Measurements from ENCODE around the gene ACTRT1.

ACTRT1 gene

DNA sequence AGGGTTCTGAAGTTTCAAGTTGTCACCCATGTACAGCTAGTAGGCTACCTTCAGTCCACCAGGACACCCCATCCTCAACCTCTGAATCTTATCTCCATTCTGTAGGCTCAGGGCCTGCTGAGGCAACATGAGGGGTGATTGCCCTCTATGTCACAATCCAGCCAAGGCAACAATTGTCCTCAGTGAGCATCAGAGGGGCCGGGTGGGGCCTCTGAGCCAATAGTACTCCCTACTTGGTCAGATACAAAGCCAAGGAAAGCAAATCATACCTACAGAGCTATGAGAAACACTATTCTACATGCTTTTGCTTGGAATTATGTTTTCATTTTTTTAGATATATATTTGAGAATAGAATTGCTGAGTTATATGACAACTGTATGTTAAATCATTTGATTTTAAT, at the start of gene ACTRT1:
Gene ACTRT1, minus strand, starts transcription at position 101 of the 400 bp plus-strand sequence. CDS start 197 bp downstream, outside the sequence.
- no peak for FAIRE-seq
- DNase-seq (ENCODE audit: insufficient read length, low spot score), result no peak

DNA sequence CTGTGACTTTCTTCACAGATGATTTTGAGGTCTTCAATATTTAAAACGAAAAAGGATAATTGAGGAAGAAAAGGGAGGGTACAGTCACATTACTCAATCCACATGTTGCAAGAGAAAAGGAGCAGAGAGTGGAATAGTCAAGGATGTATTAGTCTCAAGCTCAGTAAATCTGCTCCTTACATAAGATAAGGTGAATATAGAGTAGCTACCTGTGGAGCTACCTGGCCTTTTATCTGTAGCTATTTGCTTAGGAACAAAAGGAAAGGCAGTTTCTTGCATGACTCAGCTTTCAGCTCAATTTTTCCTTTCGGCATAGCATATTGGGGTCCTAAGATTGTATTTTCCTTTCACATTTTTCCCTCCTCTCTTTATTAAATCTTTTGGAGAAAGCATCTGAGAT, 26.3 kb upstream of the ACTRT1 start:
- FAIRE-seq (no peak), DNase-seq (ENCODE audit: insufficient read length, low spot score) (no peak)

DNA sequence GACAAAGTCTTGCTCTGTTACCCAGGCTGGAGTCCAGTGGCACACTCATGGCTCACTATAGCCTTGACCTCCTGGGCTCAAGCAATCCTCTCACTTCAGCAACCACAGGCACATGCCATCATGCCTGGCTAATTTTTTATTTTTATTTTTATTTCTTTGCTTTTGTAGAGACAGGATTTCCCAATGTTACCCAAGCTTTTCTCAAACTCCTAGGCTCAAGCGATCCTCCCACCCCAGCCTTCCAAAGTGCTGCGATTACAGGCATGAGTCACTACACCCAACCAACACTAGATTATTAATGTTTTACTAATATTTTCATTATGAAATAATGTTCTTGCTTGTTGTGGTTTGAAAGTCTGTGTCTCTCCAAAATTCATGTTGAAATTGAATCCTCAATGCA, 5.2 kb upstream of the ACTRT1 start:
- DNase-seq (ENCODE audit: insufficient read length, low spot score) (no peak), FAIRE-seq (no peak)

DNA sequence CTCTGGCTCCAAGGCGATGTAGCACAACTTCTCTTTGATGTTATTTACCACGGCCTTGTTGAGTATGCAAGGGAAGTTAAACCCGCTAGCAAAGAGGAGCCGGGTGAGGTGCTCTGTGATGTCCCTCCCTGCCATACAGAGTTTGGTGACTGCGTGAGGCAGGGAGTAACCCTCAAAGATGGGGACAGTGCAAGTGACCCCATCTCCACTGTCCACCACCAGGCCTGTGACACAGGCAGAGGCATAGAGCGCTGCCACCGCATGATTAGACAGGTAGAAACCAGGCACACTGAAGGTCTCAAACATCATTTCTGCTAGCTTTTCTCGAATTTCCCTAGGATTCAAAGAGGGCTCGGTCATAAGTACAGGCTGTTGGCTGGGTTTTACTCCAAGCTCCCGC, 677 bp downstream of the ACTRT1 start:
- DNase-seq (ENCODE audit: insufficient read length, low spot score), result no peak
- FAIRE-seq, result no peak

DNA sequence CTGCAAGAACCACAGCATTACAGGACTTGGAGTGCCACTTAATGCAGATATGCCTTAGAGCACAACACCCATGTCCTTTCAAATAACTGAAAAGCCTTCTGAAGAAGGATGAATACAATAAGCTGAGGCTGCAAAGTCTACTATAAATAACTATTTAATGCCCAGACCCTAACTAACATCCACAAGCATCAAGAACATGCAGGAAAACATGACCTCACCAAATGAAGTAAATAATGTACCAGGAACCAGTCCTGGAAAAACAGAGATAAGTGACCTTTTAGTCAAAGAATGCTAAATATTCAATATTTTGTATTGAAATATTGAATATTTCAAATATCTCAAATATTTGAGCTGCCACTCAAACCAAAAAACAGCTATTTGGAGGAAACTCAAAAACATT, 16.9 kb downstream of the ACTRT1 start:
- DNase-seq (ENCODE audit: insufficient read length, low spot score) (no peak), FAIRE-seq (no peak)

DNA sequence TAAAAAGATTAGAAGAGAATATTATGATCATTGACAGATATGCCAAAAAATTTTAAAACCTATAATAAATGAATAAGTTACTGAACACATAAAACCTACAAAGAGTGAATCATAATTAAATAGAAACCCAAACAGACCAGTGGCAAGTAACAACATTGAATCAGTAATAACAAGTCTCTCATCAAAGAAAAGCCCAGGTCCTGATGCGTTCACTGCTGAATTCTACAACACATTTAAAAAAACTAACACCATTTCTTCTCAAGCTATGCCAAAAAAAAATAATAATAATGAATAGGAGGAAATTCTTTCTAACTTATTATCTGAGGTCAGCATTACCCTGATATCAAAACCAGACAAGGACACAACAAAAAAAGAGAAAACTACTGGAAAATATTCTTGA, 30.6 kb downstream of the ACTRT1 start:
- no peak for DNase-seq (ENCODE audit: insufficient read length, low spot score)
- FAIRE-seq, result no peak

DNA sequence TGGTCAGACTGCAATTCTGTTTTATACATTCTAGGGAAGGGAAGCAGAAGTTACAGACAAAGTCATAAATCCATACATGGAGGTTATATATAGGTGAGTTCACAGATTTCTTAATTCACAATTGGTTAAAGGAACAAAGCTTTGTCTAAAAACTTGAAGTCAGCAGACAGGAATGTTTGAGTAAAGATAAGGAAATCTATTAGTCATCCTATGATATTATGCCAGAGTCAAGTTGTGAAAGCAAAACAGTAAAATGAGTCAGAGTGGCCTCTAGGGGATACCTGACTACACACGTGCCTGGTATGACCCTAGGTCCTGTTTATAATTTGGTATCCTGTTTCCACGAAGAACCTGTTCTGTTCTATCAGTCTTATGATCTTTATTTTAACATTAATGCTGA, 31.5 kb downstream of the ACTRT1 start:
- FAIRE-seq (no peak), DNase-seq (ENCODE audit: insufficient read length, low spot score) (no peak)

DNA sequence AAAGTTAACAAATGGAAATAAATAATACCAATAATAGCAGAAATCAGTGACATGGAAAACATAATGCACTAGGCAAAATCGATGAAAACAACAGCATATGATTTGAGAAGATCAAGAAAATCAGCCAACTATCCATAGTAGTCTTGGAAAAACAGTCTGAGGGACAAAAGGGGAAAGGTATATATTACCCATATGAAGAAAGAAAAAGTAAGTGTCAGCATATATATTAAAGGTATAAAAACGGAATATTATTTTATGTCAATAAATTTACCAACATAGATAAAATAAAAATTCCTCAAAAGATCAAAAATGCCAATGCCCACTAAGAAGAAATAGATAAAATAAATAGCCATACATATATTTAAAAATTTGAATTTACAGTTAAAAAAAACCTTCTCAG, 33.0 kb downstream of the ACTRT1 start:
- DNase-seq (ENCODE audit: insufficient read length, low spot score), result no peak
- FAIRE-seq, result no peak

DNA sequence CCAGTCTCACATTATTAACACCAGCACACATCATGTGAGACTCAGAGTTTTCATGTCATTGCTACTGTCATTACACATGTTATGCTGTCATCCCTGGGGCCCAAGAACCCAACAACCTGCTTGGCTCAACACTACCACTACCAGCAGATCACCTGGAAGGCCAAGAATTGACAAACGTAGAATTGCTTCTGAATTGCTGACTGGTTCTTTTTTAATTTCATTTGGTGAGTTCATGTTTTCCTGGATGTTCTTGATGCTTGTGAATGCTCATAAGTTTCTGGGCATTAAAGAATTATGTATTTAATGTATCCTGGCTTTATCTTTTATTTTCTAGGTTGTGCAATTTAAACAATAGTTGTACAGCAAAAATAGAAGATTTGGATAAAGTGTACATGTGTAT, 40.2 kb downstream of the ACTRT1 start:
- DNase-seq (ENCODE audit: insufficient read length, low spot score), result no peak
- no peak for FAIRE-seq

DNA sequence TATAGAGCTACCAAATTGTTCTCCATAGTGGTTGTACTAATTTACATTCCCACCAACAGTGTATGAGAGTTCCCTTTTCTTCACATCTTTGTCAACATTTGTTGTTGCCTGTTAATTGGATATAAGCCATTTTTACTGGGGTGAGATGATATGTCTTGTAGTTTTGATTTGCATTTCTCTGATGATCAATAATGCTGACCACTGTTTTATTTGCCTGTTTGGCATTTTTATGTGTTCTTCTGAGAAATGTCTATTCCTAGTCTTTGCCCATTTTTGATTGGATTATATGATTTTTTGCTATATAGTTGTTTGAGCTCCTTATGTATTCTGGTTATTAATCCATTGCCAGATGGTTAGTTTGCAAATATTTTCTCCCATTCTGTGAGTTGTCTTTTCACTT, 44.3 kb downstream of the ACTRT1 start:
- DNase-seq (ENCODE audit: insufficient read length, low spot score), result no peak
- peak; percentile 42 for FAIRE-seq

Data from GM19239 (cell line).